HepG2 (cell line): ENCODE data around the gene C1QTNF12. TPM values are rescaled to one million over a fixed set of nuclear protein-coding genes. Genes with fewer than 3 reads are reported as not detected.
A peak's percentile ranks its signal among the peaks of the same experiment; 100 is the strongest.

Source experiments
- ARID2 ChIP-seq: sonication (generic); formaldehyde crosslinking; IDR thresholded peaks from 2 replicates; pipeline ENCODE4 v1.8.1; 2022; ENCODE audit warnings: mild to moderate bottlenecking, missing genetic modification reagents, borderline replicate concordance
- CENPT ChIP-seq: sonication (generic); formaldehyde crosslinking; IDR thresholded peaks from 2 replicates; pipeline ENCODE4 v1.8.0; 2022; ENCODE audit warnings: low read depth, mild to moderate bottlenecking, moderate library complexity, missing genetic modification reagents
- HES4 ChIP-seq: sonication (generic); formaldehyde crosslinking; IDR thresholded peaks from 2 replicates; pipeline ENCODE4 v1.9.0; 2021; ENCODE audit warnings: mild to moderate bottlenecking, missing genetic modification reagents, borderline replicate concordance
- ISL2 ChIP-seq: sonication (generic); formaldehyde crosslinking; IDR thresholded peaks from 2 replicates; pipeline ENCODE4 v1.5.0; 2020; ENCODE audit warnings: missing genetic modification reagents
- LCORL ChIP-seq, 2 experiments: fragments of 450-650 bp in 1 of 2; sonication (generic) in 1 of 2; formaldehyde crosslinking in 1 of 2; IDR thresholded peaks; 2 replicates each; pipeline versions ENCODE4 v1.5.0 to v1.6.1; 2017 to 2020; ENCODE audit warnings: antibody characterized with exemption in 1 of 2, missing genetic modification reagents in 1 of 2
- MED1 ChIP-seq: sonication (generic); formaldehyde crosslinking; IDR thresholded peaks from 2 replicates; pipeline ENCODE4 v1.4.0; 2020; ENCODE audit warnings: missing genetic modification reagents
- NAIF1 ChIP-seq: sonication (generic); formaldehyde crosslinking; IDR thresholded peaks from 2 replicates; pipeline ENCODE4 v1.5.0; 2020; ENCODE audit warnings: mild to moderate bottlenecking, missing genetic modification reagents, borderline replicate concordance
- PITX1 ChIP-seq: sonication (generic); formaldehyde crosslinking; IDR thresholded peaks from 2 replicates; pipeline ENCODE4 v1.5.1; 2020; ENCODE audit warnings: mild to moderate bottlenecking, missing genetic modification reagents
- TCF7L2 ChIP-seq: IDR thresholded peaks from 2 replicates; pipeline ENCODE4 v1.6.1; 2011; ENCODE audit warnings: mild to moderate bottlenecking, low read depth, low read length, moderate library complexity
- TOPORS ChIP-seq: sonication (generic); formaldehyde crosslinking; IDR thresholded peaks from 2 replicates; pipeline ENCODE4 v1.8.0; 2023; ENCODE audit warnings: mild to moderate bottlenecking, missing genetic modification reagents
- ZMYM3 ChIP-seq: sonication (generic); formaldehyde crosslinking; IDR thresholded peaks from 2 replicates; pipeline ENCODE4 v1.5.1; 2020; ENCODE audit warnings: mild to moderate bottlenecking, missing genetic modification reagents
- ZNF235 ChIP-seq: sonication (generic); formaldehyde crosslinking; IDR thresholded peaks from 2 replicates; pipeline ENCODE4 v1.8.1; 2023; ENCODE audit warnings: mild to moderate bottlenecking, missing genetic modification reagents, borderline replicate concordance
- ZNF33B ChIP-seq: sonication (generic); formaldehyde crosslinking; IDR thresholded peaks from 2 replicates; pipeline ENCODE4 v1.5.1; 2020; ENCODE audit warnings: mild to moderate bottlenecking, missing genetic modification reagents
- ZNF446 ChIP-seq: sonication (generic); formaldehyde crosslinking; IDR thresholded peaks from 2 replicates; pipeline ENCODE4 v1.5.0; 2020; ENCODE audit warnings: mild to moderate bottlenecking, missing genetic modification reagents
- ZNF598 ChIP-seq: sonication (generic); formaldehyde crosslinking; IDR thresholded peaks from 2 replicates; pipeline ENCODE4 v1.5.1; 2020; ENCODE audit warnings: mild to moderate bottlenecking, missing genetic modification reagents, borderline replicate concordance
- ZNF768 ChIP-seq: sonication (generic); formaldehyde crosslinking; IDR thresholded peaks from 2 replicates; pipeline ENCODE4 v1.4.0; 2020; ENCODE audit warnings: missing genetic modification reagents
- ZNF770 ChIP-seq: sonication (generic); formaldehyde crosslinking; IDR thresholded peaks from 2 replicates; pipeline ENCODE4 v1.5.0; 2020; ENCODE audit warnings: mild to moderate bottlenecking, missing genetic modification reagents
- polyA plus RNA-seq, 8 experiments: library from polyadenylated mRNA; depleted of rRNA in 3 of 8; stranded (reverse) in 7 of 8; unstranded in 1 of 8; fragments of >200 nt; fragmentation: Illumina TruSeq in 4 of 8; extraction: Trizol in 4 of 8; gene quantifications; 2 replicates each; pipeline versions ENCODE4 v1.2.1 to v1.2.3, GENCODE V29; 2011 to 2016; ENCODE audit warnings: low read depth in 4 of 8, missing spikeins in 1 of 8, mixed read lengths in 1 of 8; ENCODE audit not compliant: insufficient read depth in 1 of 8
- total RNA-seq, 5 experiments: library from RNA; depleted of rRNA; stranded (reverse); fragments of >200 nt; fragmentation: Illumina TruSeq; extraction: Trizol; gene quantifications; 2 replicates each; pipeline ENCODE4 v1.2.3, GENCODE V29; 2016; ENCODE audit warnings: low read depth in 1 of 5
- TF ChIP-seq, protein P1 (sequence below): IDR thresholded peaks from 2 replicates; pipeline ENCODE4 v1.6.1; 2016; ENCODE audit warnings: missing compliant biosample characterization, missing genetic modification reagents, borderline replicate concordance
- TF ChIP-seq, protein P2 (sequence below): sonication (generic); formaldehyde crosslinking; IDR thresholded peaks from 2 replicates; pipeline ENCODE4 v1.4.0; 2020; ENCODE audit warnings: low read depth, mild to moderate bottlenecking, missing genetic modification reagents
- TF ChIP-seq, protein P3 (sequence below): sonication (generic); formaldehyde crosslinking; IDR thresholded peaks from 2 replicates; pipeline ENCODE4 v1.5.0; 2020; ENCODE audit warnings: mild to moderate bottlenecking, missing genetic modification reagents, borderline replicate concordance

C1QTNF12 gene
- total and polyA plus RNA-seq, 2 of the 13 experiments (the other 11 are each of a cell fraction or from before 2014, with no cell fraction given): 0.18 to 0.64 TPM

DNA sequence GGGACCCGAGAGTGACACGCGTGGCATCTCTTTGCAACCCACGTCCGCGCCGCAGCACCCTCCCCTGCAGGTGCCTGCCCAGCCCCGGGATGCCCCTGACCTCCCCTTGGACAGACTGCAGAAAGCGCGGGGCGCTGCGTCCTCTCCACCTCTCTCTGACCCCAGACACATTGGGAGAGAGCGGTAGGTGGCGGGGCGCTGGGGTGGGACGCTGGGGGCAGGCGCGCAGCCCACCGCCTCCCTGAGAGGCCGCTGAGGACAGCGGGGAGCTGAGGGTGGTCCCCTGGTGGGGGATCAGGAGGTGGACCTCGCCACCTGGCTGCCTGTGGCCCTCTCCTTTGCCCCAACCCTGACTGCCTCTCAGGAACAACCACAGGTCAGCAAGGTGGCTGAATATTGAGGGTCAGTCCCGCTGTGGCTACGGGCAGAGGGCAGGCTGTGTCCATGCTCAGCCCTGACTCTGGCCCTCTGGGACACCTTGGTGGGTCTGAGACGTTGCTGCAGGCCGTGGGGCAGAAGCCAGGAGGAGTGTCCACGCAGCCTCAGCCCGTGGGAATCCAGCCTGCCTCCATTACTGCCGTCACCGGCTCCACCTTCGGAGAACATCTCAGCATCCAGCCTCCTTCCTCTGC lies 27.9 kb upstream of the C1QTNF12 start (continued):
- TF ChIP-seq, protein P1, sequence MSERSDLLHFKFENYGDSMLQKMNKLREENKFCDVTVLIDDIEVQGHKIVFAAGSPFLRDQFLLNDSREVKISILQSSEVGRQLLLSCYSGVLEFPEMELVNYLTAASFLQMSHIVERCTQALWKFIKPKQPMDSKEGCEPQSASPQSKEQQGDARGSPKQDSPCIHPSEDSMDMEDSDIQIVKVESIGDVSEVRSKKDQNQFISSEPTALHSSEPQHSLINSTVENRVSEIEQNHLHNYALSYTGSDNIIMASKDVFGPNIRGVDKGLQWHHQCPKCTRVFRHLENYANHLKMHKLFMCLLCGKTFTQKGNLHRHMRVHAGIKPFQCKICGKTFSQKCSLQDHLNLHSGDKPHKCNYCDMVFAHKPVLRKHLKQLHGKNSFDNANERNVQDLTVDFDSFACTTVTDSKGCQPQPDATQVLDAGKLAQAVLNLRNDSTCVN (CRISPR knock-in tag): no peak
- no peak for TF ChIP-seq TOPORS (CRISPR knock-in tag)
- TF ChIP-seq ZNF33B (CRISPR knock-in tag): 0 out of 2 replicates have a peak, but pooled peaks have one; percentile 38
- peak; percentile 56; the same call in 1 of the 2 replicates for TF ChIP-seq CENPT (CRISPR knock-in tag)
- TF ChIP-seq ZMYM3 (CRISPR knock-in tag): no peak
- 0 out of 2 replicates have a peak, but pooled peaks have one; percentile 39 for TF ChIP-seq ZNF446
- TF ChIP-seq LCORL (IDR thresholded peaks at IDR 0.05): no peak
- no peak for TF ChIP-seq LCORL (CRISPR knock-in tag; IDR thresholded peaks at IDR 0.05)
- TF ChIP-seq ISL2 (CRISPR knock-in tag): peak; percentile 8; the same call in 1 of the 2 replicates
- TF ChIP-seq PITX1 (CRISPR knock-in tag): no peak
- TF ChIP-seq ZNF235: no peak
- TF ChIP-seq, protein P2, sequence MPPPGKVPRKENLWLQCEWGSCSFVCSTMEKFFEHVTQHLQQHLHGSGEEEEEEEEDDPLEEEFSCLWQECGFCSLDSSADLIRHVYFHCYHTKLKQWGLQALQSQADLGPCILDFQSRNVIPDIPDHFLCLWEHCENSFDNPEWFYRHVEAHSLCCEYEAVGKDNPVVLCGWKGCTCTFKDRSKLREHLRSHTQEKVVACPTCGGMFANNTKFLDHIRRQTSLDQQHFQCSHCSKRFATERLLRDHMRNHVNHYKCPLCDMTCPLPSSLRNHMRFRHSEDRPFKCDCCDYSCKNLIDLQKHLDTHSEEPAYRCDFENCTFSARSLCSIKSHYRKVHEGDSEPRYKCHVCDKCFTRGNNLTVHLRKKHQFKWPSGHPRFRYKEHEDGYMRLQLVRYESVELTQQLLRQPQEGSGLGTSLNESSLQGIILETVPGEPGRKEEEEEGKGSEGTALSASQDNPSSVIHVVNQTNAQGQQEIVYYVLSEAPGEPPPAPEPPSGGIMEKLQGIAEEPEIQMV (CRISPR knock-in tag): no peak
- TF ChIP-seq ZNF770 (CRISPR knock-in tag): peak; percentile 31; the same call in 1 of the 2 replicates
- TF ChIP-seq ZNF768 (CRISPR knock-in tag): 0 out of 2 replicates have a peak, but pooled peaks have one; percentile 7
- TF ChIP-seq NAIF1 (CRISPR knock-in tag): 0 out of 2 replicates have a peak, but pooled peaks have one; percentile 9
- peak; percentile 61; the same call in 1 of the 2 replicates for TF ChIP-seq HES4 (CRISPR knock-in tag)
- TF ChIP-seq, protein P3, sequence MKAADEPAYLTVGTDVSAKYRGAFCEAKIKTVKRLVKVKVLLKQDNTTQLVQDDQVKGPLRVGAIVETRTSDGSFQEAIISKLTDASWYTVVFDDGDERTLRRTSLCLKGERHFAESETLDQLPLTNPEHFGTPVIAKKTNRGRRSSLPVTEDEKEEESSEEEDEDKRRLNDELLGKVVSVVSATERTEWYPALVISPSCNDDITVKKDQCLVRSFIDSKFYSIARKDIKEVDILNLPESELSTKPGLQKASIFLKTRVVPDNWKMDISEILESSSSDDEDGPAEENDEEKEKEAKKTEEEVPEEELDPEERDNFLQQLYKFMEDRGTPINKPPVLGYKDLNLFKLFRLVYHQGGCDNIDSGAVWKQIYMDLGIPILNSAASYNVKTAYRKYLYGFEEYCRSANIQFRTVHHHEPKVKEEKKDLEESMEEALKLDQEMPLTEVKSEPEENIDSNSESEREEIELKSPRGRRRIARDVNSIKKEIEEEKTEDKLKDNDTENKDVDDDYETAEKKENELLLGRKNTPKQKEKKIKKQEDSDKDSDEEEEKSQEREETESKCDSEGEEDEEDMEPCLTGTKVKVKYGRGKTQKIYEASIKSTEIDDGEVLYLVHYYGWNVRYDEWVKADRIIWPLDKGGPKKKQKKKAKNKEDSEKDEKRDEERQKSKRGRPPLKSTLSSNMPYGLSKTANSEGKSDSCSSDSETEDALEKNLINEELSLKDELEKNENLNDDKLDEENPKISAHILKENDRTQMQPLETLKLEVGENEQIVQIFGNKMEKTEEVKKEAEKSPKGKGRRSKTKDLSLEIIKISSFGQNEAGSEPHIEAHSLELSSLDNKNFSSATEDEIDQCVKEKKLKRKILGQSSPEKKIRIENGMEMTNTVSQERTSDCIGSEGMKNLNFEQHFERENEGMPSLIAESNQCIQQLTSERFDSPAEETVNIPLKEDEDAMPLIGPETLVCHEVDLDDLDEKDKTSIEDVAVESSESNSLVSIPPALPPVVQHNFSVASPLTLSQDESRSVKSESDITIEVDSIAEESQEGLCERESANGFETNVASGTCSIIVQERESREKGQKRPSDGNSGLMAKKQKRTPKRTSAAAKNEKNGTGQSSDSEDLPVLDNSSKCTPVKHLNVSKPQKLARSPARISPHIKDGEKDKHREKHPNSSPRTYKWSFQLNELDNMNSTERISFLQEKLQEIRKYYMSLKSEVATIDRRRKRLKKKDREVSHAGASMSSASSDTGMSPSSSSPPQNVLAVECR: peak; percentile 6; the same call in 1 of the 2 replicates
- no peak for TF ChIP-seq TCF7L2
- TF ChIP-seq ARID2: 0 out of 2 replicates have a peak, but pooled peaks have one; percentile 36
- TF ChIP-seq ZNF598 (CRISPR knock-in tag): 0 out of 2 replicates have a peak, but pooled peaks have one; percentile 46
- TF ChIP-seq MED1 (CRISPR knock-in tag): no peak
